HL-60 (cell line): ENCODE measurements around the gene SLC2A13.

Source experiments
- DNase-seq, 2 experiments: peaks; one replicate each; pipeline ENCODE4 v3.0.0-alpha.2; 2010 to 2020; ENCODE audit warnings: low read depth in 1 of 2, low spot score in 1 of 2
- H3K27ac ChIP-seq: fragments of 250-450 bp; sonication (Bioruptor Pico); replicated peaks from 2 replicates; pipeline ENCODE4 v1.5.1; 2020; ENCODE audit warnings: mild to moderate bottlenecking, moderate library complexity
- H3K27me3 ChIP-seq: fragments of 250-450 bp; sonication (Bioruptor Pico); 2 replicates; pipeline ENCODE4 v1.5.1; 2021; ENCODE audit warnings: mild to moderate bottlenecking, moderate library complexity; ENCODE audit not compliant: insufficient read depth, poor library complexity, severe bottlenecking
- H3K4me3 ChIP-seq: replicated peaks from 2 replicates; pipeline ENCODE4 v1.5.1; 2011; ENCODE audit warnings: mild to moderate bottlenecking, control low read depth, low read length; ENCODE audit not compliant: insufficient read depth
- GABPA ChIP-seq: IDR thresholded peaks from 2 replicates; pipeline ENCODE4 v1.6.1; 2012; ENCODE audit warnings: low read depth
- POLR2AphosphoS5 ChIP-seq: IDR thresholded peaks from 2 replicates; pipeline ENCODE4 v1.6.1; 2012; ENCODE audit warnings: low read depth
- SPI1 ChIP-seq: IDR thresholded peaks from 2 replicates; pipeline ENCODE4 v1.6.1; 2012; ENCODE audit warnings: low read depth, mild to moderate bottlenecking, borderline replicate concordance
- TF ChIP-seq, protein P1 (sequence below): IDR thresholded peaks from one replicate; pipeline ENCODE4 v1.5.1; 2011; ENCODE audit warnings: low read length, control low read depth, inconsistent platforms; ENCODE audit not compliant: insufficient read depth
- TF ChIP-seq, protein P2 (sequence below): IDR thresholded peaks from 2 replicates; pipeline ENCODE4 v1.6.1; 2012; ENCODE audit warnings: low read depth; ENCODE audit not compliant: insufficient replicate concordance

SLC2A13 gene

DNA sequence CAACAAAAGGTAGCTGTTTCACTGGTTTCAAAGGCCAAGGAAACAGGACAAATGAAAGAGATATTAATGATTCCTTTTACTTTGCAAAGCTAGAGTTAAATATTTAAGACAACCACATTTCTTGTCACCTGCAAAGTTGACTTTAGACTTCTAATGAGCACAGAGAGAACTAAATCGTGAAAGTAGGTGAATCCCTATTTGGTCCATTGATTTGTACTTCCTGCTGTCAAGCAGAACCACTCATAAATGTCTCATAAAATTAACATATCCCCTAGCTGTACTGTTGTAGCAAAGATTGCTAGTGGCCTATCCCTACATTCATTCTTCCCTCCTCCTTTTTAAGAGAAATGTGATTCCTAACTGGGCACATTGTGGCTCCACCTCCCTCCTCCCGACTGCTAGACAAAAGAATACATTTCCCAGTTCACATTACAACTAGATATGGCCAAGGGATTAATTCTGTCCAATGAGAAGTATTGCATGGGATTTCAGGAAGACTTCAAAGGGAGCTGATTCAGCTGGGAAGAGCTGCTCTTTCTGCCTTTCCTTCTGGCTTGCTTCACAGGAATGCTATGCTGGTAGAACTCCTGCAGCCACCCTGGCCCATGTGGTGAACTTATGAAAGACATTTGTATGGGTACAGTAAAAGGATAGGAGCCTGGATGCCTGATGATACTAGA is 258.8 kb downstream of the SLC2A13 start:
- no peak for DNase-seq
- TF ChIP-seq, protein P1, sequence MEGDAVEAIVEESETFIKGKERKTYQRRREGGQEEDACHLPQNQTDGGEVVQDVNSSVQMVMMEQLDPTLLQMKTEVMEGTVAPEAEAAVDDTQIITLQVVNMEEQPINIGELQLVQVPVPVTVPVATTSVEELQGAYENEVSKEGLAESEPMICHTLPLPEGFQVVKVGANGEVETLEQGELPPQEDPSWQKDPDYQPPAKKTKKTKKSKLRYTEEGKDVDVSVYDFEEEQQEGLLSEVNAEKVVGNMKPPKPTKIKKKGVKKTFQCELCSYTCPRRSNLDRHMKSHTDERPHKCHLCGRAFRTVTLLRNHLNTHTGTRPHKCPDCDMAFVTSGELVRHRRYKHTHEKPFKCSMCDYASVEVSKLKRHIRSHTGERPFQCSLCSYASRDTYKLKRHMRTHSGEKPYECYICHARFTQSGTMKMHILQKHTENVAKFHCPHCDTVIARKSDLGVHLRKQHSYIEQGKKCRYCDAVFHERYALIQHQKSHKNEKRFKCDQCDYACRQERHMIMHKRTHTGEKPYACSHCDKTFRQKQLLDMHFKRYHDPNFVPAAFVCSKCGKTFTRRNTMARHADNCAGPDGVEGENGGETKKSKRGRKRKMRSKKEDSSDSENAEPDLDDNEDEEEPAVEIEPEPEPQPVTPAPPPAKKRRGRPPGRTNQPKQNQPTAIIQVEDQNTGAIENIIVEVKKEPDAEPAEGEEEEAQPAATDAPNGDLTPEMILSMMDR: no peak
- TF ChIP-seq, protein P2, sequence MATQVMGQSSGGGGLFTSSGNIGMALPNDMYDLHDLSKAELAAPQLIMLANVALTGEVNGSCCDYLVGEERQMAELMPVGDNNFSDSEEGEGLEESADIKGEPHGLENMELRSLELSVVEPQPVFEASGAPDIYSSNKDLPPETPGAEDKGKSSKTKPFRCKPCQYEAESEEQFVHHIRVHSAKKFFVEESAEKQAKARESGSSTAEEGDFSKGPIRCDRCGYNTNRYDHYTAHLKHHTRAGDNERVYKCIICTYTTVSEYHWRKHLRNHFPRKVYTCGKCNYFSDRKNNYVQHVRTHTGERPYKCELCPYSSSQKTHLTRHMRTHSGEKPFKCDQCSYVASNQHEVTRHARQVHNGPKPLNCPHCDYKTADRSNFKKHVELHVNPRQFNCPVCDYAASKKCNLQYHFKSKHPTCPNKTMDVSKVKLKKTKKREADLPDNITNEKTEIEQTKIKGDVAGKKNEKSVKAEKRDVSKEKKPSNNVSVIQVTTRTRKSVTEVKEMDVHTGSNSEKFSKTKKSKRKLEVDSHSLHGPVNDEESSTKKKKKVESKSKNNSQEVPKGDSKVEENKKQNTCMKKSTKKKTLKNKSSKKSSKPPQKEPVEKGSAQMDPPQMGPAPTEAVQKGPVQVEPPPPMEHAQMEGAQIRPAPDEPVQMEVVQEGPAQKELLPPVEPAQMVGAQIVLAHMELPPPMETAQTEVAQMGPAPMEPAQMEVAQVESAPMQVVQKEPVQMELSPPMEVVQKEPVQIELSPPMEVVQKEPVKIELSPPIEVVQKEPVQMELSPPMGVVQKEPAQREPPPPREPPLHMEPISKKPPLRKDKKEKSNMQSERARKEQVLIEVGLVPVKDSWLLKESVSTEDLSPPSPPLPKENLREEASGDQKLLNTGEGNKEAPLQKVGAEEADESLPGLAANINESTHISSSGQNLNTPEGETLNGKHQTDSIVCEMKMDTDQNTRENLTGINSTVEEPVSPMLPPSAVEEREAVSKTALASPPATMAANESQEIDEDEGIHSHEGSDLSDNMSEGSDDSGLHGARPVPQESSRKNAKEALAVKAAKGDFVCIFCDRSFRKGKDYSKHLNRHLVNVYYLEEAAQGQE: no peak
- TF ChIP-seq GABPA (no peak), SPI1 (no peak), POLR2AphosphoS5 (no peak)
- H3K4me3 ChIP-seq: no peak overlapping the region
- no peak overlapping the region for H3K27ac ChIP-seq
- no peaks in the 10 kb centered on the region for H3K27me3 ChIP-seq

DNA sequence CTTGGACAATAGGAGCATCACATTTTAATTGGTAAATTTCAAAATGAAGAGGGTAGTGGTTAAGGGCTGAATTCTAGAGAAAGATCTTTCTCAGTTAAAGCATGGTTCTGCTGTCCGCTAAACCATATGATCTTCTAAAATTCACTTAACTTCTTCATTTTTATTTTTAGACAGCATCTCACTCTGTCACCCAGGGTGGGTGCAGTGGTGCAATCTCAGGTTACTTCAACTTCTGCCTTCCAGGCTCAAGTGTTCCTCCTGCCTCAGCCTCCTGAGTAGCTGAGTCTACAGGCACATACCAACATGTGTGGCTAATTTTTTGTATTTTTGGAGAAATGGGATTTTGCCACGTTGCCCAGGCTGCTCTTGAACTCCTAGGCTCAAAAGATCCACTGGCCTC is 259.6 kb downstream of the SLC2A13 start:
- DNase-seq: peak; percentile 6 to 75
- Histone ChIP-seq H3K27ac (no peak overlapping the region), H3K27me3 (no peaks in the 10 kb centered on the region), H3K4me3 (no peak overlapping the region)
- TF ChIP-seq POLR2AphosphoS5 (no peak), SPI1 (no peak), GABPA (no peak)
- TF ChIP-seq, protein P2: no peak
- TF ChIP-seq, protein P1: no peak

DNA sequence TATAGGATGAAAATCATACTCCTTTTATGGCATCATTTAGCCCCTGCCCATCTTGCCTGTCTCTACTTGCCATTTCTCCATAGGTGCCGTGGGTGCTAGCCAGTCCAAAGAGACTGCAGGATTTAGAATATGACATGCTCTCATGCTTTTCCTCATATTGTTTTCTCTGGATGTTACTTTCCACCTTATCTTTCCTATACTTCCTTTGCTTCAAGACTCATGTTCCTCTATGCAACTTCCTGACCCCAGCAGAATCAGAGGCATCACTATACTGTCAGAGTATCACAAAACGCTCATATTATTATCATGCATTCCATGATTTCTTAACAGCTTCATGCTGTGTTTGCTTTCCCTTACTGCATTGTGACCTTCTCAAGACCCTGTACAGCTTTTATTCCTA is 265.5 kb downstream of the SLC2A13 start:
- Histone ChIP-seq H3K4me3 (no peak overlapping the region), H3K27me3 (no peaks in the 10 kb centered on the region), H3K27ac (no peak overlapping the region)
- no peak for TF ChIP-seq SPI1
- TF ChIP-seq, protein P2: no peak
- TF ChIP-seq, protein P1: no peak
- no peak for TF ChIP-seq POLR2AphosphoS5
- TF ChIP-seq GABPA: no peak
- no peak for DNase-seq
